A549 (cell line): ENCODE measurements around the gene SPDYE18.
"Not testable (repeated sequence)": the region's sequence is repeated elsewhere in the genome, so short reads cannot be mapped to it uniquely, and the experiment has no call there.

Source experiments
- CBX8 ChIP-seq: fragments of 200-600 bp; sonication (generic); IDR thresholded peaks from 2 replicates; pipeline ENCODE4 v1.6.1; 2016
- CHD2 ChIP-seq: fragments of 150-350 bp; IDR thresholded peaks from 2 replicates; pipeline ENCODE4 v1.6.1; 2014; ENCODE audit warnings: low read length; ENCODE audit not compliant: partially characterized antibody
- EHMT2 ChIP-seq: fragments of 200-600 bp; sonication (generic); IDR thresholded peaks from 2 replicates; pipeline ENCODE4 v1.6.1; 2016; ENCODE audit warnings: antibody characterized with exemption, low read depth, mild to moderate bottlenecking, moderate library complexity
- EP300 ChIP-seq, 2 experiments: fragments of >200 bp; sonication (Bioruptor Twin); formaldehyde crosslinking; IDR thresholded peaks; 2 replicates in 1 of 2; 3 replicates in 1 of 2; pipeline ENCODE4 v1.6.1; 2016 to 2017
- JUN ChIP-seq, 2 experiments: fragments of >200 bp; sonication (Bioruptor Twin); formaldehyde crosslinking; IDR thresholded peaks; 2 replicates in 1 of 2; 3 replicates in 1 of 2; pipeline ENCODE4 v1.6.1; 2016 to 2017
- KDM1A ChIP-seq: fragments of 200-600 bp; sonication (generic); IDR thresholded peaks from 2 replicates; pipeline ENCODE4 v1.6.1; 2016; ENCODE audit warnings: low read depth, mild to moderate bottlenecking
- NR3C1 ChIP-seq: fragments of >200 bp; sonication (Bioruptor Twin); formaldehyde crosslinking; IDR thresholded peaks from 3 replicates; pipeline ENCODE4 v1.6.1; 2017
- POLR2A ChIP-seq: IDR thresholded peaks from 2 replicates; pipeline ENCODE4 v1.6.1; 2012; ENCODE audit warnings: mild to moderate bottlenecking, low read length
- RAD21 ChIP-seq, 2 experiments: fragments of >200 bp in 1 of 2; sonication (Bioruptor Twin) in 1 of 2; formaldehyde crosslinking in 1 of 2; IDR thresholded peaks in 1 of 2; conservative IDR thresholded peaks in 1 of 2; 2 replicates in 1 of 2; 3 replicates in 1 of 2; pipeline ENCODE4 v1.6.1; 2012 to 2018; ENCODE audit warnings: inconsistent platforms in 1 of 2
- USF2 ChIP-seq: fragments of 450-650 bp; IDR thresholded peaks from 2 replicates; pipeline ENCODE4 v1.6.1; 2014; ENCODE audit warnings: antibody characterized with exemption
- TF ChIP-seq, protein P1 (sequence below): fragments of >200 bp; sonication (Bioruptor Twin); formaldehyde crosslinking; IDR thresholded peaks from 3 replicates; pipeline ENCODE4 v1.5.1; 2016
- TF ChIP-seq, protein P2 (sequence below): IDR thresholded peaks from 2 replicates; pipeline ENCODE4 v1.6.1; 2012

GRCh38 chr7:77080236-77080635 lies 17.9 kb upstream of the SPDYE18 start:
- not testable (repeated sequence) for TF ChIP-seq CHD2; CBX8; JUN (IDR thresholded peaks at IDR 0.05); RAD21 (conservative IDR thresholded peaks at IDR 0.05 in 1 of 2, IDR thresholded peaks at IDR 0.05 in 1 of 2); POLR2A; USF2; KDM1A; EP300 (IDR thresholded peaks at IDR 0.05); NR3C1; EHMT2
- TF ChIP-seq, protein P1, sequence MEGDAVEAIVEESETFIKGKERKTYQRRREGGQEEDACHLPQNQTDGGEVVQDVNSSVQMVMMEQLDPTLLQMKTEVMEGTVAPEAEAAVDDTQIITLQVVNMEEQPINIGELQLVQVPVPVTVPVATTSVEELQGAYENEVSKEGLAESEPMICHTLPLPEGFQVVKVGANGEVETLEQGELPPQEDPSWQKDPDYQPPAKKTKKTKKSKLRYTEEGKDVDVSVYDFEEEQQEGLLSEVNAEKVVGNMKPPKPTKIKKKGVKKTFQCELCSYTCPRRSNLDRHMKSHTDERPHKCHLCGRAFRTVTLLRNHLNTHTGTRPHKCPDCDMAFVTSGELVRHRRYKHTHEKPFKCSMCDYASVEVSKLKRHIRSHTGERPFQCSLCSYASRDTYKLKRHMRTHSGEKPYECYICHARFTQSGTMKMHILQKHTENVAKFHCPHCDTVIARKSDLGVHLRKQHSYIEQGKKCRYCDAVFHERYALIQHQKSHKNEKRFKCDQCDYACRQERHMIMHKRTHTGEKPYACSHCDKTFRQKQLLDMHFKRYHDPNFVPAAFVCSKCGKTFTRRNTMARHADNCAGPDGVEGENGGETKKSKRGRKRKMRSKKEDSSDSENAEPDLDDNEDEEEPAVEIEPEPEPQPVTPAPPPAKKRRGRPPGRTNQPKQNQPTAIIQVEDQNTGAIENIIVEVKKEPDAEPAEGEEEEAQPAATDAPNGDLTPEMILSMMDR = not testable (repeated sequence)
- TF ChIP-seq, protein P2, sequence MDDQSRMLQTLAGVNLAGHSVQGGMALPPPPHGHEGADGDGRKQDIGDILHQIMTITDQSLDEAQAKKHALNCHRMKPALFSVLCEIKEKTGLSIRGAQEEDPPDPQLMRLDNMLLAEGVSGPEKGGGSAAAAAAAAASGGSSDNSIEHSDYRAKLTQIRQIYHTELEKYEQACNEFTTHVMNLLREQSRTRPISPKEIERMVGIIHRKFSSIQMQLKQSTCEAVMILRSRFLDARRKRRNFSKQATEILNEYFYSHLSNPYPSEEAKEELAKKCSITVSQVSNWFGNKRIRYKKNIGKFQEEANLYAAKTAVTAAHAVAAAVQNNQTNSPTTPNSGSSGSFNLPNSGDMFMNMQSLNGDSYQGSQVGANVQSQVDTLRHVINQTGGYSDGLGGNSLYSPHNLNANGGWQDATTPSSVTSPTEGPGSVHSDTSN = not testable (repeated sequence)
